Sciatic nerve (tissue), 2 donors: ENCODE data around the gene OSBPL9. TPM values are rescaled to one million over a fixed set of nuclear protein-coding genes. Genes with fewer than 3 reads are reported as not detected.
"Not testable (repeated sequence)": the region's sequence is repeated elsewhere in the genome, so short reads cannot be mapped to it uniquely, and the experiment has no call there.

Experiments used
- ATAC-seq: fragments of 200-7000 bp; cut with Tn5 transposase; one replicate; pipeline ENCODE4 v1.9.1; 2020; ENCODE audit warnings: mild to moderate bottlenecking, moderate library complexity
- DNase-seq: peaks from one replicate; pipeline ENCODE4 v3.0.0-alpha.2; 2020; ENCODE audit warnings: low spot score
- intact Hi-C: fragments of 100-400 bp; cut with DNase I; formaldehyde crosslinking; loops from one replicate; pipeline ENCODE4 v1.14.2; 2022
- total RNA-seq: library from RNA; stranded (reverse); fragmentation: NEBNext Ultra II Directional; extraction: Animal tissue kit (Norgen Biotek cat#: 25700); gene quantifications from one replicate; pipeline ENCODE4 v1.2.1, GENCODE V29; 2021
- donor health status: DM: no; HTN: no; CAD: no.
- donor health status: DM: no; HTN: no; CAD: no.

OSBPL9 gene
- total RNA-seq, 1 donor from 2014 or later = 105 TPM

GRCh38 chr1:51726544-51727225 lies 109.8 kb downstream of the OSBPL9 start:
- DNase-seq = no peak
- intact Hi-C loops = no loop called here
- no peak for ATAC-seq

DNA sequence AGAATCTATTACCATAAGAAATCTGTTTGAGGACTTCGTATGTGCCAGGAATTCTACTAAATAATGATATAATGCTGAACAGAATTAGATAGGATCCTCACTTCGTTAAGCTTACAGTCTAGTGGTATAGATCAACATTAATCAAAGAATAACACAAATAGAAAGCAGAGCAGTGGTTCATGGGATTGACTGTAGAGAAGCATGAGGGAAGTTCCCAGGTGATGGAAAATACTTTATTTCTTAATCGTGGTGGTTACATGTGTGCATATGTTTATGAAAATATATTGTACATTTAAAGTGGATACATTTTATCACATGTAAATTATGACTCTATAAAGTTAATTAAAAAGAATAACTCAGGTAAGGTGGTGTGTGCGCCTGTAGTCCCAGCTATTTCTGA lies 110.5 kb downstream of the OSBPL9 start:
- DNase-seq (no peak), ATAC-seq (no peak)
- intact Hi-C loops = no loop called here

- intact Hi-C loops = no loop called here
- ATAC-seq (no peak), DNase-seq (no peak)
Measured at GRCh38 chr1:51728611-51729155, 111.8 kb downstream of the OSBPL9 start.

DNA sequence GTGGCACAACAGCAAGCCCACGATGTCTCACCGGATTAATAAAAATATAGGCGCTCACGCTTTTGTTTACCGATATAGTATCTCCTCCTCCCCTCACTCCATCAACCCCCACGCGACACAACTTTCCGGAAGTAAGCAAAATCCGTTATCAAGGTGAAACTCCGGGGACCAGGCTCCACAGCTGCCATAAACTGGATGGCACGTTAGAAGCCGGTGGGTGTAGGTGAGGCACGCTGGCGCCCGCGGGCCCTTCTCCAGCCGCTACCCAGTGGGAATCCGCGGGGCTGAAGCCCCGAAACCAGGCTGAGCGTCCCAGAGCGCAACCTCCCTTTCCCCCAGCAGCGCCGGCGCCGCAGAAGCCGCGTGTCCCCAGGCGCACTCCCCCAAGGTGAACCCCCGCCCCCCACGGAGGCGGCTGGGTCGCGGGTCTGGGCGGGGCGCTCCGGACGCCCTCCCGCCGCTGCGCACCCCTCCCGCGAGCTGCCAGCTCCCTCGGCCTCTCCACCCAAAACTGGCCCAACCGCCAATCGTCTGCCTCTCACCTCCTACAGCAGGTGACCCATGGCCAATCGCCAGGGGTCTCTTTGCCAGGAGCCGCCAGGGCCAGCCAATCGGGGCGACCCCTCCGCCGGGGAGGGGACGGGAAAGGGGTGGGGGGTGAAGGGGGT lies 112.4 kb downstream of the OSBPL9 start:
- peak; percentile 85 for DNase-seq
- intact Hi-C loops = no loop called here
- peak; percentile 82 for ATAC-seq

DNA sequence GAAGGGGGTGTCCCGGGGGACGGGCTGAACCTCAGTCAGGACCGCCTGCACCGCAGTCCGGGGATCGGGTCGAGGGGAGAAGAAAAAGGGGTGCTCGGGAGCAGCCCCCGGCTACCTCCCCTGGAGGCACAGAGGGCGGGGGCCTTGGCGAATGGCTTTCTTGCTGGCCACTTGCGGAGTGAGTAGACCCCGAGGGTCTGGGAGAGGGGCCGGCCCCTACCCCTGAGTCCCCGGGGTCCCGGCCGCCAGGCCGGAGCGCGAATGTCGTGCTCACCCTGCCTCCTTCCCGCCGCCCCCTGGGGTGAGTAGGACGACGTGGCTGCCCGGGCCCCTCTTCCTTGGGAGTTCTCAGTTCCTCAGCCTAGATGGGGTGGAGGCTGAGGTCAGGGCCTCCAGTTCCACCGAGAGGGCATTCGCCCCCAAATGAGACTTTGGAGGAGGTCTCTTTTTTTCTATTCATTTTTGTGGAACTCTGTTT lies 113.0 kb downstream of the OSBPL9 start:
- intact Hi-C loops = no loop called here
- ATAC-seq (peak; percentile 52), DNase-seq (peak; percentile 65)

DNA sequence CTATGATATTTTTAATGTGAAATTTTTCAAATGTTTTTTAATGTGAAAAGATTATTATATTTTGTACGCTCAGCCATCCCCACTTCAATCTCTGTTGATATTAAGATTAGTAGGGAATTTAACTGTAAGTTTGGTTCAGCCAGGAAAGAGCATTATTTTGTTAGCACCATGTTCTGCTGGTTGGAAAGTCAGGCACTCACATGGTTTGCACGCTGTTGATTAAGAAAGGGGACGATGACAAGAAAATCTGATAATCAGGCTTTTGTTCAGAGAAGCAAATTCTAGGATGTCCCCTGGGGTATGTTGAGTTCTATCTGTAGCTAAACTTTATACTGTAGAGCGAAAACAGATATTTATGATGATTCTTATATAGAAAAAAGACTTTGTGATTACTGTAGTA lies 115.1 kb downstream of the OSBPL9 start:
- DNase-seq = no peak
- intact Hi-C loops = no loop called here
- no peak for ATAC-seq

DNA sequence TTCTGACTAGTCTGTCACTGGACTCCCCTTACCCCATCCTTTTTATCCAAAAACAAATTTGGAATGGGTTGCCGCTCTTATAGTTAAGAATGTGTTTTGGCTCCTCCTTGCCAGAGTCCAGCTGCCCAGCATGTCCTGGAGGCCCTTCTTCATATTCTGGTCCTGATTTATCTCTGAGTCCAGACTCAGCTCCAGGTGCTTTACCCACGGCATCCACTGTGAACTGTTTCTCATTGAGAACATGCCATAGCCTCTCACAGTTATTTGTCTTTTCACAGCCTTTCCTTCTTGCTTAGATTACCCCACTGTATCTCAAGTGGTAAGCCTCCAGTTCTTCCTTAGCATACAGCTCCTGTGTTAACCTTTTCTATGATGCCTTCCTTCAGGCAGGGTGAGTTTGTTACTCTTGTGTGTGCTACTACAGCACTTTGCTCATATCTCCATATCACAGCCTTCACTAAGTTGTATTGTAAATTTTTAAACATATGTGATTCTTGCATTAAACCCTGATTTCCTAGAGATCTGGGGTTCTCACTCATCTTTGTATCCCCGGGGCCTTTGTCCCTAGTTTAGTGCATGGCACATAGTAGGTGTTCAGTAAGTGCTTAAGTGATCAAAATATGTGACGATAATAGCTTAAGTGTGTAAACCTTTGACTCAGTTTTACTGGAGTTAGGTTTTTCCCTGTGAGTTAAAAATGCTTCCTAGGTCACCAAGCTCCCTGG lies 116.0 kb downstream of the OSBPL9 start:
- ATAC-seq (no peak), DNase-seq (no peak)
- intact Hi-C loops = no loop called here

DNA sequence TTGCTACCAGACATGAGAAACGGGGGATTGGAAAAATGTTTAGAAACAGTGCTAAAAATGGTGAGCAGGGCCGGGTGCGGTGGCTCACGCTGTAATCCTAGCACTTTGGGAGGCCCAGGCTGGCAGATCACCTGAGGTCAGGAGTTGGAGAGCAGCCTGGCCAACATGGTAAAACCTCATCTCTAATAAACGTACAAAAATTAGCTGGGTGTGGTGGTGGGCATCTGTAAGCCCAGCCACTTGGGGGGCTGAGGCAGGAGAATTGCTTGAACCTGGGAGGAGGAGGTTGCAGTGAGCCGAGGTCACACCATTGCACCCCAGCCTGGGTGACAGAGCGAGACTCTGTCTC lies 116.5 kb downstream of the OSBPL9 start:
- DNase-seq, intact Hi-C loops, ATAC-seq: not testable (repeated sequence)

DNA sequence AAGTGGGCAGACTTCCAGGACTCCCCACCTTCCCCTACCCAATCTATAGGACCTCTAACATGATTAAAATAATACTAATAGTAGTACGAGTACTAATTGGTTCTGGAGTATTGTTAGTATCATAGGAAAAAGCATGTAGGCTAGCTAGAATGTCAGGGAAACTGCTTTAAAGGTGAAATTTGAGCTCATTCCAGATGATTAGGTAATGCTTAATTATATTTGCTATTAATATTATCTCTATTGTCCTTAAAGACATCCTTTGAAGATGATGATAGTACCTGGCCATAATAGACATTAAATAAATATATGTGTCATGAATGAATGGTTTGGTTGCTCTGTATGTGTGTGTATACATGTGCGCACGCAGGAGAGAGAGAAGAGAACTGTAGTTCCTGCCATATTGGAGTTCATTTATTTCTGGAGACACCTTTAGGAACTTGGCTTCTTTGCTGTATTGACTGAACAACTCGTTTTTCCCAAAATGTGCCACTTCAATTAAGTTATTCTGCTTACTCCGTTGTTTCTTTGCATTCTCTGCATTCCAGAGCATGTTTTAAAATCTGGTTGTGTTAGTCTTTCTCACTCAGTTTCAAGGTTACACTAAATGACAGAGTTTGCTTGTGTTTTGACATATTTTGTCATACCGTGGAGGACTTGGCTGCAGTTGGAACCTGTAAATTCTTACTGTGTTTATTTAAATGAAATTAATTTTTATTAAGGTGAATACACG lies 117.1 kb downstream of the OSBPL9 start:
- ATAC-seq (no peak), DNase-seq (no peak)
- intact Hi-C loops = no loop called here

DNA sequence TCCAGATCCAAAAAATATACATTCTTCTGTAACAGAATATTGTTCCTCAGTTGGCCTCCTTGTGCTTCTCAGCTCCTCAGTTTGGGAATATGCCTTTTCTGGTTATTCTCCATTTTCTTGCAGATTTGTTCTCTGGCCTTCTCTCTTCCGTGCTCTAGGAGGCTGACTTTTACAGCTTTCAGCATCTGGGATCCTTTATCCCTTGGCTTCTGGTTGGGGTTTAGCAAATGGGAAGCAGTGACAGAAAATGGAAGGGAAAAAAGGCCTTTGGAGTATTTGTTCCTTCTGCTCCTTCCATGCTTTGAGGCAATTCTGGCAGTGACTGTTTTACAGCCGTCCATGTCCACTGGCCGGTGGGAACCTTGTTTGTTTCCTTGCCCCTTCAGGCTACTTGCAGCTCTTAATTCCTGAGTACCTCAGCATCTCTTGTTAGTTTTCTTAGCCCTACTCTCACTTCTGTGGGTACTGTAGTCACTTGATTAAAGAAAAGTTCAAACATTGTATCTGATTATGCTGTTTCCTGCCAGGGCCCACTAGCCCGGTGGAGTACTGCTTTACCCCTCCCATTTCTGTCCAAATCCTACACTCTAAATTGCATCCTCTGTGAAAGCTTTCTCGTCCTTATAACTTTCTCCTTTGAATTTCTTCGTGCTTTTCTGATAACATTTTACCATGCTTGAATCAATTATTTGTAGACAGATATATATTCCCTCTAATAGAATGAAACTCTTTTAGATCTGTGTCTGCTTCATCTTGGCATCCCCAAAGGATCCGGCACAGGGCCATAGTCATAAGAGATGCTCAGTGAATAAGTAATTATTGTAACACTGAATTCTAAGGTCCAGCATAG lies 118.2 kb downstream of the OSBPL9 start:
- no peak for DNase-seq
- intact Hi-C loops = no loop called here
- no peak for ATAC-seq

DNA sequence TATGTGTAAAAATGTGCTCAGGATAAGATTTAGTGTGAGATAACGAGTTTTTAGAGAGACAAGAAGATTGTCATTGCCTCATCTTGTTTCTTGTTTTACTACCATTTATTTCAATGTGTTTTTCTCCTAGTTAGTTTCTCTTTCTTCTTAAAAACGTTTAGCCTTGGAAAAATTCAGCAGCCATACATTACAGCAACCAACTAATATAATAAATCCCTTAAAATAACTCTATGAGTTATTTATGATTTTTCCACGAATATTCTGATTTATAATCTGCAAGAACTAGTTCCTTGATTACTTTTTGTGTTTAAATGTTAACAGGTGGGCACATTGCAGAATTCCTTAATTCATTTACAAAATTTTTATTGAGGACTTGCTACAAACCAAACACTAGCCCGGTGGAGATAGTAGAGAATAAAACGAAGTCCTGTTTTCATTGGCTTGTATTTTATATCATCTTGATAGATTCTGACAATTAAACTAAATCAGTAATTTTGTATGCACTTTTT lies 118.9 kb downstream of the OSBPL9 start:
- intact Hi-C loops = no loop called here
- no peak for ATAC-seq
- DNase-seq = no peak

DNA sequence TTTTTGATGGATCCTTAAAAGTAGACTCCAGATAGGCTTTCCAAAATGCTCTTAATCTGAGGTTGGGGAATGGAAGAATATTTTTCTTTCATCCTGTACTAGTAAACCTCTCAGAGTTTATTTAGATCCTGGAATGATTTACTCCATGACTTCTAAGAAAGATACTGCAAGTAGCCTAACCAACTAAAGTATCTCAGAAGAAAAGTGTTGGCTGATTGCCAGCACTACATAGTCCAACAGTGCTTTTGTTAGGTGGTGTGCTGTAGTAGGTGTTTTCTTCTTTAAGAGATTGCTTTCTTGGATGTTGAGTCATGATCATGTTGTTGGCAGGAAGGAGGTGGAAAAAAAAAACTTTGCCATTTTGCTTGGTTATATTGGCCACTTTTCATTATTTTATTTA lies 119.8 kb downstream of the OSBPL9 start:
- intact Hi-C loops = no loop called here
- no peak for DNase-seq
- ATAC-seq = peak; percentile 70

- DNase-seq (no peak), ATAC-seq (no peak)
- intact Hi-C loops = no loop called here
Measured at GRCh38 chr1:51738681-51739080, 121.8 kb downstream of the OSBPL9 start.

DNA sequence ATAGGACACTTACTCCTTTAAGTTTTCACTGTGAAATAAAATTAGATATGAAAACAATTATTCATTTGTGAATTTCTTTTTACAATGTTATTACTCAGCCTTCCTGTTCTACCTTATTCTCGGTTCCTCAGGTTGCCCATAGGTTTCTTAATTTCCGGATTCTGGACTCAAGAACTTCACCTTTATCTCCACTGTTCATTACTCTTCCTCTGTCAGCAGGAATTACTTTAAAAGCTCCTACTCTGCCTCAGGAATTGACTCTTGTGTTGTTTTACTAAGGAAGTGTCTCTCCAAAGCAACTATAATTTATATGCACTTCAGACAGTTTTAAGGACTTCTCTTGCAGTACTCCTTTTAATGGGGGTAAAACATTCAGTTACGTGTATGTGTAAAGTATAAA lies 123.8 kb downstream of the OSBPL9 start:
- no peak for DNase-seq
- ATAC-seq = no peak
- intact Hi-C loops = no loop called here

DNA sequence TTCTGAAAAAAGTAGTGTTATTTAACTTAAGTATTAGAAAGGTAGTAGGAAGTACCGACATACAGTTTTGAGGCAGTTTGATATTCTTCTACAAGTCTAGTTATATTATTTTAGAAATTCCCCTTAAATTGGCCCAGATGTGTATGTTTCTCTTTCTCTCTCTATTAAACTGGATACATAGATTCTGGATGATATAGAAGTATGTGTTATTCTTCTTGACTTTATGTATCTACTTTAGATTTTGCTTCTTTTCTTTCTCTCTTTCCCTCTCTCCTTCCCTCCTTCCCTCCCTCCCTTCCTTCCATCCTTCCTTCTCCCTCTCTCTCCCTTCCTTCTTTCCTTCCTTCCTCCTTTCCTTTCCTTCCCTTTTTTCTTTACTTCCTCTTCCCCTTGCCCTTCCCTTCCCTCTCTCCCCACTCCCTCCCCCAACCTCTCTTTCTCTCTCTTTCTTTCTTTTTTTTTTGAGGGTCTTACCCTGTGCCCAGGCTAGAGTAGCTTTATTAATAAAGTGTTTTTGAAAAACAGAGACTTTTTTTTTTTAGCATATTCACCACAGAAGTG lies 124.3 kb downstream of the OSBPL9 start:
- ATAC-seq = no peak
- DNase-seq = no peak
- intact Hi-C loops = no loop called here

DNA sequence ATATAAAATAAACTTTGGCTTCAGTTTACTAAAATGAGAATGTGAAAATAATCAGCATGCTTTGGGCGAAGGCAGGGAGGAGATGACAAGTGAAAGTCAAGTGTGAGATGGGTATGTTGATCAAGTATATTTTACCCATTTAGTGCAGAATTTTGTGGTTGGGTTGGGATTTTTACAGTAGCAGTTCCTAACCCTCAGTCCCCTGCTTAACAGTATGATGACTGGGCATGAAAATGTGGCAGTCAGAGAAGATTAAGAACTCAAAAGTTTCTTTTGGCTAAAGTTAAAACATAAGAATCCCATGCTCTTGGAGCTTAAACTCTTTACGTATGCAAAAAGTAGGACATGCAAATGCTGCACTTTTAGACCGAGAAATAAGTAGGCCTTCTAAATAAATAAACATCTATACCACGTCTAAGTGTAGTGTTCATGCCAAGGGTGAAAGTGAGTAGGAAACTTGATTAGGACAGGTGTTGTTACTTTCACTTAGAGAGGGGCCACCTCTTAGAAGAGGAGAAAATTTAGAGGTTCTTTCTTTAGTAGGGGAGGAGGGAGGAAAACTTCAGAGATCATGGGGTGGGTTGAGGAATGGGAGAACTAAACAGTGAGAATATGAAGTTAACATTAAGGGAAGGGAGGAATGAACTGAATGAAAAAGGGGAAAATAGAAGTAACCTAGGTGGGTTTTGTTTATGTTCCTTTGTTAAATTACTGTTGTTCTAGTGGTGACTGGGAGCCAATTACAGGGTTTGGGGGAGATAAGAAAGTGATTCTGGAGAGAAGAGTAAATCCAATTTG lies 127.8 kb downstream of the OSBPL9 start:
- DNase-seq = no peak
- intact Hi-C loops = no loop called here
- ATAC-seq = no peak

DNA sequence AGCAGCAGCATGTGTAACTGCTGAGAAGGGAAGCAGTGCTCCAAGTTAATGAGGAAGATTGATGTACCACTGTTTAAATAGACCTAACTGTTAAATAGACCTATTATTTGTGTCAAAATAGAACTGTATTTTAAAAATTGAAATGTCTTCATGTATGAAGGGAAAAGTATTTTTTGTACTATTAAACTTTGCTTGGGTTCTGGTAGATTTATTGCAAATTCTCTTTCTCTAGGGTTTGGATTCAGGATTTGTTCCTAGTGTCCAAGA lies 128.3 kb downstream of the OSBPL9 start:
- intact Hi-C loops = no loop called here
- no peak for DNase-seq
- ATAC-seq = no peak
